ENCODE measurements around the gene FZD1. TPM values are rescaled to one million over a fixed set of nuclear protein-coding genes. Genes with fewer than 3 reads are reported as not detected.

Gene FZD1
- total and polyA plus RNA-seq, 2 donors = 1.4 to 2.8 TPM

- no peak for DNase-seq (ENCODE audit: low read depth in 6 of 9, low spot score in 9 of 9)
- WGBS = 98% methylated on average over 3 of the region's 3 CpGs
- no peaks in the 10 kb centered on the region for H3K4me1 ChIP-seq (ENCODE audit: control insufficient read depth in 2 of 2, insufficient read depth in 2 of 2, low read length in 2 of 2)
These were observed 12.4 kb upstream of the FZD1 start for GRCh38 chr7:91251877-91252276.

GRCh38 chr7:91263384-91264045, 718 bp upstream of the FZD1 start:
- H3K9me3 ChIP-seq (ENCODE audit: control insufficient read depth in 2 of 2, insufficient read depth in 1 of 2, low read length in 1 of 2) = peaks cover 0 to 14% of the 10 kb centered on the region in 2 donors
- no peak overlapping the region for H3K27ac ChIP-seq (ENCODE audit: low read depth in 1 of 2, low read length in 1 of 2)
- peak overlapping the region; percentile 31 to 77 for H3K4me3 ChIP-seq (ENCODE audit: low read length in 2 of 2)
- peak in 1 of 9 donors; percentile 12 for DNase-seq (ENCODE audit: low read depth in 6 of 9, low spot score in 9 of 9)
- WGBS = under 1% methylated on average over 32 of the region's 32 CpGs
- peaks cover 12 to 62% of the 10 kb centered on the region in 2 donors for H3K27me3 ChIP-seq (ENCODE audit: control insufficient read depth in 2 of 2, insufficient read depth in 1 of 2, low read length in 1 of 2)
- H3K36me3 ChIP-seq (ENCODE audit: control insufficient read depth in 2 of 2, insufficient read depth in 2 of 2, low read length in 1 of 2) = no peaks in the 10 kb centered on the region
- H3K4me1 ChIP-seq (ENCODE audit: control insufficient read depth in 2 of 2, insufficient read depth in 2 of 2, low read length in 2 of 2) = peaks cover 8 to 12% of the 10 kb centered on the region in 2 donors

More at GRCh38 chr7:91251877-91252276, 12.4 kb upstream of the FZD1 start:
- Histone ChIP-seq H3K4me3 (ENCODE audit: low read length in 2 of 2) (no peak overlapping the region), H3K27me3 (ENCODE audit: control insufficient read depth in 2 of 2, insufficient read depth in 1 of 2, low read length in 1 of 2) (no peaks in the 10 kb centered on the region), H3K27ac (ENCODE audit: low read depth in 1 of 2, low read length in 1 of 2) (no peak overlapping the region), H3K36me3 (ENCODE audit: control insufficient read depth in 2 of 2, insufficient read depth in 2 of 2, low read length in 1 of 2) (no peaks in the 10 kb centered on the region), H3K9me3 (ENCODE audit: control insufficient read depth in 2 of 2, insufficient read depth in 1 of 2, low read length in 1 of 2) (no peaks in the 10 kb centered on the region)

- DNase-seq (ENCODE audit: low read depth in 6 of 9, low spot score in 9 of 9) = peak in 3 of 9 donors; percentile 10 to 38 (median 24)
- H3K4me1 ChIP-seq (ENCODE audit: control insufficient read depth in 2 of 2, insufficient read depth in 2 of 2, low read length in 2 of 2) = peaks cover 8 to 12% of the 10 kb centered on the region in 2 donors
- peak overlapping the region in 1 of 2 donors; percentile 77 for H3K27ac ChIP-seq (ENCODE audit: low read depth in 1 of 2, low read length in 1 of 2)
- peak overlapping the region; percentile 31 to 77 for H3K4me3 ChIP-seq (ENCODE audit: low read length in 2 of 2)
- under 1% methylated on average over 78 of the region's 78 CpGs for WGBS
- H3K9me3 ChIP-seq (ENCODE audit: control insufficient read depth in 2 of 2, insufficient read depth in 1 of 2, low read length in 1 of 2) = peaks cover 0 to 14% of the 10 kb centered on the region in 2 donors
- H3K36me3 ChIP-seq (ENCODE audit: control insufficient read depth in 2 of 2, insufficient read depth in 2 of 2, low read length in 1 of 2) = no peaks in the 10 kb centered on the region
- peaks cover 12 to 62% of the 10 kb centered on the region in 2 donors for H3K27me3 ChIP-seq (ENCODE audit: control insufficient read depth in 2 of 2, insufficient read depth in 1 of 2, low read length in 1 of 2)
These were observed 870 bp downstream of the FZD1 start for GRCh38 chr7:91264924-91265681.

GRCh38 chr7:91265693-91266066, 1.4 kb downstream of the FZD1 start:
- Histone ChIP-seq H3K27me3 (ENCODE audit: control insufficient read depth in 2 of 2, insufficient read depth in 1 of 2, low read length in 1 of 2) (peaks cover 12 to 61% of the 10 kb centered on the region in 2 donors), H3K27ac (ENCODE audit: low read depth in 1 of 2, low read length in 1 of 2) (no peak overlapping the region), H3K4me1 (ENCODE audit: control insufficient read depth in 2 of 2, insufficient read depth in 2 of 2, low read length in 2 of 2) (peaks cover 8 to 12% of the 10 kb centered on the region in 2 donors), H3K9me3 (ENCODE audit: control insufficient read depth in 2 of 2, insufficient read depth in 1 of 2, low read length in 1 of 2) (peaks cover 0 to 14% of the 10 kb centered on the region in 2 donors), H3K36me3 (ENCODE audit: control insufficient read depth in 2 of 2, insufficient read depth in 2 of 2, low read length in 1 of 2) (no peaks in the 10 kb centered on the region), H3K4me3 (ENCODE audit: low read length in 2 of 2) (peak overlapping the region; percentile 31 to 77)
- WGBS = 29% methylated on average over 31 of the region's 31 CpGs
- DNase-seq (ENCODE audit: low read depth in 6 of 9, low spot score in 9 of 9) = no peak

- H3K9me3 ChIP-seq (ENCODE audit: control insufficient read depth in 2 of 2, insufficient read depth in 1 of 2, low read length in 1 of 2) = peaks cover 0 to 14% of the 10 kb centered on the region in 2 donors
- H3K4me1 ChIP-seq (ENCODE audit: control insufficient read depth in 2 of 2, insufficient read depth in 2 of 2, low read length in 2 of 2) = peaks cover 8 to 12% of the 10 kb centered on the region in 2 donors
- no peaks in the 10 kb centered on the region for H3K36me3 ChIP-seq (ENCODE audit: control insufficient read depth in 2 of 2, insufficient read depth in 2 of 2, low read length in 1 of 2)
- H3K4me3 ChIP-seq (ENCODE audit: low read length in 2 of 2) = peak overlapping the region; percentile 31 to 77
- DNase-seq (ENCODE audit: low read depth in 6 of 9, low spot score in 9 of 9) = no peak
- H3K27ac ChIP-seq (ENCODE audit: low read depth in 1 of 2, low read length in 1 of 2) = no peak overlapping the region
- 84% methylated on average over 43 of the region's 43 CpGs for WGBS
- peaks cover 12 to 61% of the 10 kb centered on the region in 2 donors for H3K27me3 ChIP-seq (ENCODE audit: control insufficient read depth in 2 of 2, insufficient read depth in 1 of 2, low read length in 1 of 2)
These were observed 1.9 kb downstream of the FZD1 start for GRCh38 chr7:91266067-91266688.

GRCh38 chr7:91266689-91267090, 2.5 kb downstream of the FZD1 start:
- H3K4me1 ChIP-seq (ENCODE audit: control insufficient read depth in 2 of 2, insufficient read depth in 2 of 2, low read length in 2 of 2) = peaks cover 8 to 12% of the 10 kb centered on the region in 2 donors
- no peak overlapping the region for H3K27ac ChIP-seq (ENCODE audit: low read depth in 1 of 2, low read length in 1 of 2)

GRCh38 chr7:91267171-91267955, 3.1 kb downstream of the FZD1 start:
- Histone ChIP-seq H3K27ac (ENCODE audit: low read depth in 1 of 2, low read length in 1 of 2) (no peak overlapping the region), H3K36me3 (ENCODE audit: control insufficient read depth in 2 of 2, insufficient read depth in 2 of 2, low read length in 1 of 2) (no peaks in the 10 kb centered on the region), H3K27me3 (ENCODE audit: control insufficient read depth in 2 of 2, insufficient read depth in 1 of 2, low read length in 1 of 2) (peaks cover 9 to 53% of the 10 kb centered on the region in 2 donors), H3K9me3 (ENCODE audit: control insufficient read depth in 2 of 2, insufficient read depth in 1 of 2, low read length in 1 of 2) (peaks cover 0 to 14% of the 10 kb centered on the region in 2 donors), H3K4me1 (ENCODE audit: control insufficient read depth in 2 of 2, insufficient read depth in 2 of 2, low read length in 2 of 2) (peaks cover 8 to 12% of the 10 kb centered on the region in 2 donors), H3K4me3 (ENCODE audit: low read length in 2 of 2) (no peak overlapping the region)
- no peak for DNase-seq (ENCODE audit: low read depth in 6 of 9, low spot score in 9 of 9)
- 88% methylated on average over 29 of the region's 29 CpGs for WGBS

More at GRCh38 chr7:91266689-91267090, 2.5 kb downstream of the FZD1 start:
- Histone ChIP-seq H3K36me3 (ENCODE audit: control insufficient read depth in 2 of 2, insufficient read depth in 2 of 2, low read length in 1 of 2) (no peaks in the 10 kb centered on the region), H3K9me3 (ENCODE audit: control insufficient read depth in 2 of 2, insufficient read depth in 1 of 2, low read length in 1 of 2) (peaks cover 0 to 14% of the 10 kb centered on the region in 2 donors), H3K27me3 (ENCODE audit: control insufficient read depth in 2 of 2, insufficient read depth in 1 of 2, low read length in 1 of 2) (peaks cover 12 to 60% of the 10 kb centered on the region in 2 donors), H3K4me3 (ENCODE audit: low read length in 2 of 2) (no peak overlapping the region)
- WGBS = 85% methylated on average over 20 of the region's 20 CpGs
- no peak for DNase-seq (ENCODE audit: low read depth in 6 of 9, low spot score in 9 of 9)

- DNase-seq (ENCODE audit: low read depth in 6 of 9, low spot score in 9 of 9) = no peak
- H3K4me3 ChIP-seq (ENCODE audit: low read length in 2 of 2) = no peak overlapping the region
- no peak overlapping the region for H3K27ac ChIP-seq (ENCODE audit: low read depth in 1 of 2, low read length in 1 of 2)
- peaks cover 0 to 13% of the 10 kb centered on the region in 2 donors for H3K9me3 ChIP-seq (ENCODE audit: control insufficient read depth in 2 of 2, insufficient read depth in 1 of 2, low read length in 1 of 2)
- peaks cover 5 to 12% of the 10 kb centered on the region in 2 donors for H3K4me1 ChIP-seq (ENCODE audit: control insufficient read depth in 2 of 2, insufficient read depth in 2 of 2, low read length in 2 of 2)
- H3K27me3 ChIP-seq (ENCODE audit: control insufficient read depth in 2 of 2, insufficient read depth in 1 of 2, low read length in 1 of 2) = peaks cover 0 to 25% of the 10 kb centered on the region in 2 donors
- no peaks in the 10 kb centered on the region for H3K36me3 ChIP-seq (ENCODE audit: control insufficient read depth in 2 of 2, insufficient read depth in 2 of 2, low read length in 1 of 2)
- over 99% methylated on average over 3 of the region's 3 CpGs for WGBS
These were observed 6.1 kb downstream of the FZD1 start for GRCh38 chr7:91270372-91270771.
